Endothelial cell of umbilical vein (primary cell): Measurements from ENCODE around the gene WHRN. TPM values are rescaled to one million over a fixed set of nuclear protein-coding genes. Genes with fewer than 3 reads are reported as not detected.

ENCODE experiments used
- BruUV-seq: library from RNA; stranded (reverse); fragments of 400-500 nt; replicated peaks from 2 replicates; lab custom pipeline; 2021; lab: Mats Ljungman, UMichigan
- CTCF ChIA-PET: fragments of 300-600, 350-600 bp; sonication (Branson Sonifier 250); formaldehyde crosslinking; loops from one replicate; lab custom pipeline; 2021; ENCODE audit warnings: antibody characterized with exemption, inconsistent platforms; lab: Charles Lee
- POLR2A ChIA-PET: fragments of 300-600, 350-600 bp; sonication (Branson Sonifier 250); formaldehyde crosslinking; loops from one replicate; lab custom pipeline; 2021; ENCODE audit warnings: antibody characterized with exemption, inconsistent platforms; lab: Charles Lee
- DNase-seq: peaks from one replicate; pipeline ENCODE4 v3.0.0-alpha.2; 2011; ENCODE audit warnings: low read depth, low spot score
- FAIRE-seq: peaks from 2 replicates; lab custom pipeline; 2011; peaks lifted over from hg19 to GRCh38; lab: Jason Lieb, UNC
- H2AFZ ChIP-seq: 2 replicates; pipeline ENCODE4 v1.6.0; 2012; ENCODE audit warnings: low read depth, low read length, control low read depth, inconsistent platforms
- H3K27ac ChIP-seq: 2 replicates; pipeline ENCODE4 v1.5.1; 2011; ENCODE audit warnings: low read depth, mild to moderate bottlenecking, control low read depth, low read length, moderate library complexity; ENCODE audit not compliant: insufficient read depth
- H3K27me3 ChIP-seq, 2 experiments: 2 replicates each; pipeline versions ENCODE4 v1.6.0 to v1.6.1; 2011; ENCODE audit warnings: low read length in 2 of 2, mixed read lengths in 1 of 2; ENCODE audit not compliant: control insufficient read depth in 2 of 2, insufficient read depth in 2 of 2
- H3K36me3 ChIP-seq, 2 experiments: 2 replicates in 1 of 2; 3 replicates in 1 of 2; pipeline ENCODE4 v1.5.1; 2011; ENCODE audit warnings: low read length in 2 of 2, mild to moderate bottlenecking in 1 of 2, moderate library complexity in 1 of 2; ENCODE audit not compliant: control insufficient read depth in 2 of 2, insufficient read depth in 2 of 2; ENCODE audit errors: extremely low read depth in 1 of 2
- H3K4me1 ChIP-seq: 3 replicates; pipeline ENCODE4 v1.5.1; 2011; ENCODE audit warnings: mild to moderate bottlenecking, low read length; ENCODE audit not compliant: control insufficient read depth, insufficient read depth; ENCODE audit errors: extremely low read depth
- H3K4me2 ChIP-seq: 2 replicates; pipeline ENCODE4 v1.6.1; 2011; ENCODE audit warnings: low read length, control low read depth, mixed read lengths; ENCODE audit not compliant: insufficient read depth
- H3K4me3 ChIP-seq, 3 experiments: fragments of 200-600 bp in 1 of 3; sonication (generic), shearing (Covaris generic) in 1 of 3; replicated peaks in 1 of 3; 2 replicates each; pipeline ENCODE4 v1.5.1; 2011 to 2016; ENCODE audit warnings: control low read depth in 3 of 3, low read length in 3 of 3, mild to moderate bottlenecking in 2 of 3, inconsistent platforms in 1 of 3, low read depth in 1 of 3, moderate library complexity in 1 of 3; ENCODE audit not compliant: insufficient read depth in 1 of 3
- H3K79me2 ChIP-seq: 2 replicates; pipeline ENCODE4 v1.6.0; 2012; ENCODE audit warnings: low read length, inconsistent platforms; ENCODE audit not compliant: control insufficient read depth, insufficient read depth
- H3K9ac ChIP-seq: replicated peaks from 2 replicates; pipeline ENCODE3; 2011; ENCODE audit warnings: low read length, control low read depth; ENCODE audit not compliant: insufficient read depth; ENCODE audit errors: extremely low read depth
- H3K9me1 ChIP-seq: replicated peaks from 3 replicates; pipeline ENCODE4 v1.6.0; 2011; ENCODE audit warnings: mild to moderate bottlenecking, low read length; ENCODE audit not compliant: control insufficient read depth, insufficient read depth; ENCODE audit errors: extremely low read depth
- H3K9me3 ChIP-seq: replicated peaks from 2 replicates; pipeline ENCODE4 v1.5.1; 2012; ENCODE audit warnings: low read length, inconsistent platforms; ENCODE audit not compliant: control insufficient read depth, insufficient read depth
- H4K20me1 ChIP-seq: replicated peaks from 2 replicates; pipeline ENCODE3; 2011; ENCODE audit warnings: mild to moderate bottlenecking, low read length; ENCODE audit not compliant: control insufficient read depth, insufficient read depth; ENCODE audit errors: extremely low read depth
- CTCF ChIP-seq, 2 donors: IDR thresholded peaks; 1 replicate in 1 of 2; 2 replicates in 1 of 2; pipeline ENCODE4 v1.5.1; 2011; ENCODE audit warnings: low read length in 2 of 2, mild to moderate bottlenecking in 2 of 2, moderate library complexity in 2 of 2, control low read depth in 1 of 2, inconsistent platforms in 1 of 2, low read depth in 1 of 2; ENCODE audit not compliant: insufficient read depth in 1 of 2; ENCODE audit errors: extremely low read depth in 1 of 2
- EZH2 ChIP-seq: IDR thresholded peaks from 2 replicates; pipeline ENCODE4 v1.6.1; 2012; ENCODE audit warnings: borderline replicate concordance, low read depth, mild to moderate bottlenecking, moderate library complexity, low read length, inconsistent platforms; ENCODE audit not compliant: severe bottlenecking
- FOS ChIP-seq: IDR thresholded peaks from 2 replicates; pipeline ENCODE4 v1.6.1; 2011; ENCODE audit warnings: mild to moderate bottlenecking, low read length, moderate library complexity, borderline replicate concordance; ENCODE audit not compliant: insufficient read depth
- JUN ChIP-seq: IDR thresholded peaks from 2 replicates; pipeline ENCODE4 v1.6.1; 2011; ENCODE audit warnings: borderline replicate concordance, low read depth; ENCODE audit not compliant: insufficient read length, insufficient read depth
- MYC ChIP-seq: IDR thresholded peaks from one replicate; pipeline ENCODE4 v1.6.1; 2011; ENCODE audit warnings: mild to moderate bottlenecking, low read depth, low read length
- POLR2A ChIP-seq: IDR thresholded peaks from 2 replicates; pipeline ENCODE4 v1.6.1; 2012; ENCODE audit warnings: low read depth, mild to moderate bottlenecking, control low read depth, low read length
- POLR2AphosphoS5 ChIP-seq: IDR thresholded peaks from 2 replicates; pipeline ENCODE4 v1.6.1; 2012; ENCODE audit warnings: low read depth, mild to moderate bottlenecking, control low read depth, low read length, moderate library complexity; ENCODE audit not compliant: insufficient read depth
- dilution Hi-C: fragments of 300-500 bp; cut with MboI; formaldehyde crosslinking; loops from one replicate; pipeline ENCODE4 v1.15.0; 2019; ENCODE audit warnings: low sequenced_read_pairs; ENCODE audit not compliant: extremely low pct_ligation_motif_present
- intact Hi-C: fragments of 100-400 bp; cut with micrococcal nuclease; formaldehyde crosslinking; loops from one replicate; pipeline ENCODE4 v1.10.0; 2022
- polyA plus RNA-seq, 4 experiments: library from polyadenylated mRNA; depleted of rRNA in 3 of 4; stranded (reverse) in 3 of 4; unstranded in 1 of 4; fragments of >200 nt; gene quantifications; 2 replicates each; pipeline versions ENCODE4 v1.2.1 to v1.2.3, GENCODE V29; 2011 to 2012; ENCODE audit warnings: missing spikeins in 1 of 4
- total RNA-seq: library from RNA; stranded (reverse); gene quantifications from 2 replicates; pipeline ENCODE4 v1.2.3, GENCODE V29; 2021
- TF ChIP-seq, protein P1 (sequence below): IDR thresholded peaks from 2 replicates; pipeline ENCODE4 v1.6.1; 2011; ENCODE audit not compliant: insufficient read depth, insufficient read length

WHRN gene
- total and polyA plus RNA-seq, 2 donors (not counting 3 experiments of a cell fraction or from before 2014, with no cell fraction given): 0.35 to 0.69 TPM

DNA sequence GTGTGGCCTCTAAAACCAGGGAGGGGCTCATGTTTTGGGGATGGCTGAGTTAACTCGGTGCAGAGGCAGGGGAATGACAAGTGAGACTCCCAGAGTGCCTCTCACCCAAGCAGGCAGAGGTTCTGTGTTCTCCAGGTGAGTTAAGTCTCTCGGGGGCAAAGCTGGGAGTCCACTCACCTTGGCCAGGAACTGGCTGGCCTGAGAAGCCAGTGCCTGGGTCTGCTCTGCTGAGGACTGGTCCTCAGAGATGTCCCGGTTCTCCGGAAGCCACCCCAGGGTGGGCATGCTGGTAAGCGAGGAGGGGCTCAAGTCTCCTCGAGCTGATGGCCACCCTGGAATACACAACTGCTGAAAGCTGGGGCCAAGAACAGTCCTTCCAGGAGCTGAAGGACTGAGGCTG, 137.9 kb downstream of the WHRN start:
- H3K4me3 ChIP-seq: no peak overlapping the region
- H3K9me3 ChIP-seq: no peaks in the 10 kb centered on the region
- no peak for FAIRE-seq
- no peaks in the 10 kb centered on the region for H3K9me1 ChIP-seq
- TF ChIP-seq POLR2A (no peak), CTCF (IDR thresholded peaks at IDR 0.05; ENCODE audit: extremely low read depth in 1 of 2, insufficient read depth in 1 of 2, low read depth in 1 of 2, low read length in 2 of 2) (no peak), EZH2 (no peak), MYC (no peak), POLR2AphosphoS5 (no peak), FOS (no peak), JUN (no peak)
- TF ChIP-seq, protein P1, sequence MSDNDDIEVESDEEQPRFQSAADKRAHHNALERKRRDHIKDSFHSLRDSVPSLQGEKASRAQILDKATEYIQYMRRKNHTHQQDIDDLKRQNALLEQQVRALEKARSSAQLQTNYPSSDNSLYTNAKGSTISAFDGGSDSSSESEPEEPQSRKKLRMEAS: no peak
- H3K4me1 ChIP-seq: peaks cover 9% of the 10 kb centered on the region
- H3K27me3 ChIP-seq: no peaks in the 10 kb centered on the region
- BruUV-seq: no TSS peak
- POLR2A ChIA-PET: no interaction called here
- no peak overlapping the region for H3K4me2 ChIP-seq
- peaks cover 4 to 26% of the 10 kb centered on the region in 2 experiments for H3K36me3 ChIP-seq
- no peak overlapping the region for H2AFZ ChIP-seq
- dilution Hi-C loops: no loop called here
- intact Hi-C loops: no loop called here
- no peaks in the 10 kb centered on the region for H3K79me2 ChIP-seq
- CTCF ChIA-PET: no interaction called here
- no peaks in the 10 kb centered on the region for H4K20me1 ChIP-seq
- no peak for DNase-seq
- H3K9ac ChIP-seq: no peak overlapping the region
- no peak overlapping the region for H3K27ac ChIP-seq
